K562 (cell line): ENCODE results near the gene NPC1L1.

ENCODE experiments used
- BRD4 ChIP-seq: fragments of 200-600 bp; sonication (generic); IDR thresholded peaks from 2 replicates; pipeline ENCODE4 v1.6.1; 2017; ENCODE audit warnings: inconsistent platforms
- CTCF ChIP-seq, 3 experiments: IDR thresholded peaks in 2 of 3; conservative IDR thresholded peaks in 1 of 3; 2 replicates each; pipeline ENCODE4 v1.5.1; 2011 to 2012; ENCODE audit warnings: low read length in 3 of 3, mild to moderate bottlenecking in 3 of 3, control low read depth in 2 of 3, improper control_type of control experiment in 1 of 3, inconsistent platforms in 1 of 3, low read depth in 1 of 3, mixed read lengths in 1 of 3, moderate library complexity in 1 of 3; ENCODE audit not compliant: insufficient read depth in 2 of 3
- HNRNPLL ChIP-seq: fragments of 200-400 bp; formaldehyde crosslinking; IDR thresholded peaks from 2 replicates; pipeline ENCODE4 v1.6.1; 2017; ENCODE audit warnings: low read length, low read depth, mild to moderate bottlenecking; ENCODE audit not compliant: poor library complexity, severe bottlenecking
- NEUROD1 ChIP-seq: fragments of 150-350 bp; IDR thresholded peaks from 2 replicates; pipeline ENCODE4 v1.6.1; 2014; ENCODE audit warnings: borderline replicate concordance, low read length, low read depth; ENCODE audit not compliant: partially characterized antibody
- YBX1 ChIP-seq: fragments of 450-650 bp; IDR thresholded peaks from 2 replicates; pipeline ENCODE4 v1.7.1; 2016; ENCODE audit warnings: mild to moderate bottlenecking
- YY1 ChIP-seq, 3 experiments: IDR thresholded peaks; 2 replicates each; pipeline ENCODE4 v1.6.1; 2011; ENCODE audit warnings: low read length in 2 of 3, mild to moderate bottlenecking in 2 of 3, moderate library complexity in 2 of 3, borderline replicate concordance in 1 of 3, control low read depth in 1 of 3, low read depth in 1 of 3; ENCODE audit not compliant: insufficient read depth in 3 of 3, insufficient replicate concordance in 2 of 3, control insufficient read depth in 1 of 3, insufficient read length in 1 of 3; ENCODE audit errors: extremely low read depth in 1 of 3
- ZNF3 ChIP-seq: fragments of 250-450 bp; sonication (Bioruptor Pico); IDR thresholded peaks from 2 replicates; pipeline ENCODE4 v1.5.0; 2021; ENCODE audit warnings: mild to moderate bottlenecking, moderate library complexity
- TF ChIP-seq, protein P1 (sequence below): sonication (generic); formaldehyde crosslinking; IDR thresholded peaks from 2 replicates; pipeline ENCODE4 v1.8.1; 2023; ENCODE audit warnings: mild to moderate bottlenecking, missing genetic modification reagents

GRCh38 chr7:44540592-44541027 is 520 bp downstream of the NPC1L1 start:
- TF ChIP-seq BRD4 (no peak), ZNF3 (CRISPR knock-in tag) (no peak), YBX1 (no peak), YY1 (IDR thresholded peaks at IDR 0.05; ENCODE audit: borderline replicate concordance in 1 of 3, control insufficient read depth in 1 of 3, extremely low read depth in 1 of 3, insufficient read depth in 3 of 3, insufficient read length in 1 of 3, insufficient replicate concordance in 2 of 3, low read depth in 1 of 3, low read length in 2 of 3) (no peak), NEUROD1 (no peak), HNRNPLL (no peak), CTCF (IDR thresholded peaks at IDR 0.05 in 2 of 3, conservative IDR thresholded peaks at IDR 0.05 in 1 of 3; ENCODE audit: insufficient read depth in 2 of 3, low read depth in 1 of 3, low read length in 3 of 3) (no peak)
- TF ChIP-seq, protein P1, sequence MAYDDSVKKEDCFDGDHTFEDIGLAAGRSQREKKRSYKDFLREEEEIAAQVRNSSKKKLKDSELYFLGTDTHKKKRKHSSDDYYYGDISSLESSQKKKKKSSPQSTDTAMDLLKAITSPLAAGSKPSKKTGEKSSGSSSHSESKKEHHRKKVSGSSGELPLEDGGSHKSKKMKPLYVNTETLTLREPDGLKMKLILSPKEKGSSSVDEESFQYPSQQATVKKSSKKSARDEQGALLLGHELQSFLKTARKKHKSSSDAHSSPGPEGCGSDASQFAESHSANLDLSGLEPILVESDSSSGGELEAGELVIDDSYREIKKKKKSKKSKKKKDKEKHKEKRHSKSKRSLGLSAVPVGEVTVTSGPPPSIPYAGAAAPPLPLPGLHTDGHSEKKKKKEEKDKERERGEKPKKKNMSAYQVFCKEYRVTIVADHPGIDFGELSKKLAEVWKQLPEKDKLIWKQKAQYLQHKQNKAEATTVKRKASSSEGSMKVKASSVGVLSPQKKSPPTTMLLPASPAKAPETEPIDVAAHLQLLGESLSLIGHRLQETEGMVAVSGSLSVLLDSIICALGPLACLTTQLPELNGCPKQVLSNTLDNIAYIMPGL (CRISPR knock-in tag), result no peak
